ENCODE results near the gene SMARCA2.

Gene SMARCA2

GRCh38 chr9:2015581-2016407, 647 bp downstream of the SMARCA2 start:
- peak in 1 of 2 donors; percentile 21 for DNase-seq (ENCODE audit: low read depth in 2 of 2)

GRCh38 chr9:2016408-2017330, 1.5 kb downstream of the SMARCA2 start:
- peak; percentile 20 to 38 for DNase-seq (ENCODE audit: low read depth in 2 of 2)

- peak; percentile 51 to 67 for DNase-seq (ENCODE audit: low read depth in 2 of 2)
Observed at GRCh38 chr9:2017331-2018161, 2.4 kb downstream of the SMARCA2 start.

- DNase-seq (ENCODE audit: low read depth in 2 of 2): no peak
Observed at GRCh38 chr9:2018162-2018643, 3.1 kb downstream of the SMARCA2 start.

- DNase-seq (ENCODE audit: low read depth in 2 of 2): no peak
Observed at GRCh38 chr9:2018764-2019558, 3.8 kb downstream of the SMARCA2 start.

GRCh38 chr9:2019723-2020122, 4.6 kb downstream of the SMARCA2 start:
- DNase-seq (ENCODE audit: low read depth in 2 of 2): no peak

- DNase-seq (ENCODE audit: low read depth in 2 of 2): no peak
Observed at GRCh38 chr9:2021731-2022130, 6.6 kb downstream of the SMARCA2 start.

- no peak for DNase-seq (ENCODE audit: low read depth in 2 of 2)
Observed at GRCh38 chr9:2022560-2022959, 7.4 kb downstream of the SMARCA2 start.

GRCh38 chr9:2023042-2023441, 7.9 kb downstream of the SMARCA2 start:
- DNase-seq (ENCODE audit: low read depth in 2 of 2): no peak

- no peak for DNase-seq (ENCODE audit: low read depth in 2 of 2)
Observed at GRCh38 chr9:2023532-2023931, 8.4 kb downstream of the SMARCA2 start.

GRCh38 chr9:2024888-2025782, 10.0 kb downstream of the SMARCA2 start:
- DNase-seq (ENCODE audit: low read depth in 2 of 2): no peak

GRCh38 chr9:2026220-2026997, 11.3 kb downstream of the SMARCA2 start:
- no peak for DNase-seq (ENCODE audit: low read depth in 2 of 2)

GRCh38 chr9:2027543-2028160, 12.5 kb downstream of the SMARCA2 start:
- no peak for DNase-seq (ENCODE audit: low read depth in 2 of 2)

- DNase-seq (ENCODE audit: low read depth in 2 of 2): no peak
Observed at GRCh38 chr9:2028888-2029287, 13.7 kb downstream of the SMARCA2 start.

GRCh38 chr9:2029666-2030170, 14.6 kb downstream of the SMARCA2 start:
- DNase-seq (ENCODE audit: low read depth in 2 of 2): no peak

GRCh38 chr9:2032234-2032633, 17.1 kb downstream of the SMARCA2 start:
- no peak for DNase-seq (ENCODE audit: low read depth in 2 of 2)

- DNase-seq (ENCODE audit: low read depth in 2 of 2): no peak
Observed at GRCh38 chr9:2036844-2037243, 21.7 kb downstream of the SMARCA2 start.
